OCI-LY7 (cell line): ENCODE measurements around the gene SCGB3A1.

ENCODE experiments used
- EZH2phosphoT487 ChIP-seq: fragments of 200-600 bp; sonication (generic); IDR thresholded peaks from 2 replicates; pipeline ENCODE4 v1.6.1; 2018; ENCODE audit warnings: low read depth, borderline replicate concordance, mild to moderate bottlenecking, mixed run types, antibody characterized with exemption, low read length, moderate library complexity, mixed read lengths
- TF ChIP-seq, protein P1 (sequence below): fragments of 200-600 bp; sonication (generic); conservative IDR thresholded peaks from 2 replicates; pipeline ENCODE4 v1.5.1; 2014; ENCODE audit warnings: mild to moderate bottlenecking, antibody characterized with exemption, low read length, moderate library complexity, mixed read lengths

GRCh38 chr5:180627386-180628120, 36.3 kb upstream of the SCGB3A1 start:
- TF ChIP-seq, protein P1, sequence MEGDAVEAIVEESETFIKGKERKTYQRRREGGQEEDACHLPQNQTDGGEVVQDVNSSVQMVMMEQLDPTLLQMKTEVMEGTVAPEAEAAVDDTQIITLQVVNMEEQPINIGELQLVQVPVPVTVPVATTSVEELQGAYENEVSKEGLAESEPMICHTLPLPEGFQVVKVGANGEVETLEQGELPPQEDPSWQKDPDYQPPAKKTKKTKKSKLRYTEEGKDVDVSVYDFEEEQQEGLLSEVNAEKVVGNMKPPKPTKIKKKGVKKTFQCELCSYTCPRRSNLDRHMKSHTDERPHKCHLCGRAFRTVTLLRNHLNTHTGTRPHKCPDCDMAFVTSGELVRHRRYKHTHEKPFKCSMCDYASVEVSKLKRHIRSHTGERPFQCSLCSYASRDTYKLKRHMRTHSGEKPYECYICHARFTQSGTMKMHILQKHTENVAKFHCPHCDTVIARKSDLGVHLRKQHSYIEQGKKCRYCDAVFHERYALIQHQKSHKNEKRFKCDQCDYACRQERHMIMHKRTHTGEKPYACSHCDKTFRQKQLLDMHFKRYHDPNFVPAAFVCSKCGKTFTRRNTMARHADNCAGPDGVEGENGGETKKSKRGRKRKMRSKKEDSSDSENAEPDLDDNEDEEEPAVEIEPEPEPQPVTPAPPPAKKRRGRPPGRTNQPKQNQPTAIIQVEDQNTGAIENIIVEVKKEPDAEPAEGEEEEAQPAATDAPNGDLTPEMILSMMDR = no peak
- no peak for TF ChIP-seq EZH2phosphoT487
